K562 (cell line): ENCODE measurements around the gene DHX35. TPM values are rescaled to one million over a fixed set of nuclear protein-coding genes. Genes with fewer than 3 reads are reported as not detected.

Source experiments
- ATAC-seq: fragments of 200-7000 bp; cut with Tn5 transposase; 3 replicates; pipeline ENCODE4 v1.9.1; 2020; ENCODE audit warnings: moderate library complexity
- BruUV-seq: library from RNA; stranded (reverse); fragments of 400-500 nt; replicated peaks from 2 replicates; lab custom pipeline; 2021; lab: Mats Ljungman, UMichigan
- CTCF ChIA-PET: fragments of 300-600 bp; formaldehyde crosslinking; extraction: SDS; loops from one replicate; lab custom pipeline; 2021; ENCODE audit warnings: low intra/inter-chr PET ratio; lab: Yijun Ruan, JAX
- POLR2A ChIA-PET: fragments of 300-600, 350-650 bp; sonication (Branson Sonifier 250); formaldehyde crosslinking; extraction: SDS; loops from one replicate; lab custom pipeline; 2021; ENCODE audit warnings: antibody characterized with exemption, inconsistent platforms; lab: Yijun Ruan, JAX
- DNase-seq, 4 experiments: peaks; one replicate each; pipeline versions ENCODE4 v3.0.0 to v3.0.0-alpha.2; 2011 to 2018; ENCODE audit warnings: low spot score in 3 of 4, mixed read lengths in 3 of 4; ENCODE audit errors: extremely low read depth in 1 of 4
- FAIRE-seq: peaks from 2 replicates; lab custom pipeline; 2011; peaks lifted over from hg19 to GRCh38; lab: Jason Lieb, UNC
- H2AFZ ChIP-seq: 2 replicates; pipeline ENCODE4 v1.6.0; 2011; ENCODE audit warnings: low read depth, low read length, control low read depth, inconsistent platforms
- H3K27ac ChIP-seq: fragments of 200-600 bp; 3 replicates; pipeline ENCODE4 v1.8.0; 2011; ENCODE audit warnings: low read depth, mild to moderate bottlenecking, control low read depth, inconsistent platforms, low read length, moderate library complexity, mixed read lengths; ENCODE audit errors: extremely low read depth
- H3K27me3 ChIP-seq, 2 experiments: fragments of 300-600 bp in 1 of 2; 2 replicates in 1 of 2; 3 replicates in 1 of 2; pipeline versions ENCODE4 v1.6.0 to v1.8.0; 2011; ENCODE audit warnings: inconsistent platforms in 2 of 2, low read length in 2 of 2, mild to moderate bottlenecking in 1 of 2, mixed read lengths in 1 of 2, moderate library complexity in 1 of 2; ENCODE audit not compliant: control insufficient read depth in 2 of 2, insufficient read depth in 2 of 2
- H3K36me3 ChIP-seq: fragments of 300-600 bp; 3 replicates; pipeline ENCODE4 v1.8.0; 2011; ENCODE audit warnings: mild to moderate bottlenecking, low read length, inconsistent platforms; ENCODE audit not compliant: control insufficient read depth, insufficient read depth
- H3K4me1 ChIP-seq, 2 experiments: fragments of 200-600 bp in 1 of 2; replicated peaks in 1 of 2; 2 replicates in 1 of 2; 3 replicates in 1 of 2; pipeline versions ENCODE4 v1.5.1 to v1.8.0; 2011; ENCODE audit warnings: inconsistent platforms in 2 of 2, low read length in 2 of 2, mild to moderate bottlenecking in 1 of 2, mixed read lengths in 1 of 2, moderate library complexity in 1 of 2; ENCODE audit not compliant: control insufficient read depth in 2 of 2, insufficient read depth in 2 of 2
- H3K4me2 ChIP-seq: 2 replicates; pipeline ENCODE4 v1.6.1; 2011; ENCODE audit warnings: low read length, control low read depth, inconsistent platforms, mixed read lengths; ENCODE audit not compliant: insufficient read depth
- H3K4me3 ChIP-seq: fragments of 200-600 bp; sonication (generic), shearing (Covaris generic); 2 replicates; pipeline ENCODE4 v1.5.1; 2016; ENCODE audit warnings: control low read depth, inconsistent platforms
- H3K79me2 ChIP-seq: fragments of 200-600 bp; 3 replicates; pipeline ENCODE4 v1.8.0; 2011; ENCODE audit warnings: low read length, inconsistent platforms; ENCODE audit not compliant: control insufficient read depth, insufficient read depth
- H3K9ac ChIP-seq, 2 experiments: 2 replicates each; pipeline versions ENCODE4 v1.6.0 to v1.6.1; 2011; ENCODE audit warnings: low read depth in 2 of 2, low read length in 2 of 2, control low read depth in 1 of 2, inconsistent platforms in 1 of 2, mild to moderate bottlenecking in 1 of 2, mixed read lengths in 1 of 2; ENCODE audit not compliant: insufficient read depth in 1 of 2
- H3K9me1 ChIP-seq: one replicate; pipeline ENCODE4 v1.6.0; 2011; ENCODE audit warnings: inconsistent platforms, mild to moderate bottlenecking, low read length, moderate library complexity; ENCODE audit not compliant: control insufficient read depth, insufficient read depth
- H3K9me3 ChIP-seq: replicated peaks from 2 replicates; pipeline ENCODE4 v1.5.1; 2011; ENCODE audit warnings: low read depth, low read length, inconsistent platforms; ENCODE audit not compliant: control insufficient read depth, insufficient read depth
- H4K20me1 ChIP-seq: replicated peaks from 2 replicates; pipeline ENCODE4 v1.6.1; 2011; ENCODE audit warnings: low read length, inconsistent platforms, mixed read lengths; ENCODE audit not compliant: control insufficient read depth, insufficient read depth
- BCLAF1 ChIP-seq, 2 experiments: fragments of 450-650 bp in 1 of 2; IDR thresholded peaks; 2 replicates each; pipeline ENCODE4 v1.6.1; 2011 to 2017; ENCODE audit warnings: low read depth in 2 of 2, antibody characterized with exemption in 1 of 2, borderline replicate concordance in 1 of 2, low read length in 1 of 2, mild to moderate bottlenecking in 1 of 2, mixed read lengths in 1 of 2; ENCODE audit not compliant: control insufficient read depth in 1 of 2
- ETV1 ChIP-seq: fragments of 450-650 bp; conservative IDR thresholded peaks from 2 replicates; pipeline ENCODE4 v1.6.1; 2016; ENCODE audit warnings: missing genetic modification characterization, control low read depth, low read depth, missing compliant biosample characterization
- KAT7 ChIP-seq: sonication (generic); formaldehyde crosslinking; IDR thresholded peaks from 2 replicates; pipeline ENCODE4 v1.8.0; 2022; ENCODE audit warnings: missing genetic modification reagents, mild to moderate bottlenecking, borderline replicate concordance
- MAFG ChIP-seq: fragments of 450-650 bp; conservative IDR thresholded peaks from 2 replicates; pipeline ENCODE4 v1.6.1; 2016; ENCODE audit warnings: missing genetic modification characterization, missing compliant biosample characterization
- MBD2 ChIP-seq: sonication (generic); IDR thresholded peaks from 2 replicates; pipeline ENCODE4 v1.6.1; 2016; ENCODE audit warnings: low read depth, borderline replicate concordance
- POLR2G ChIP-seq: fragments of 200-400 bp; formaldehyde crosslinking; IDR thresholded peaks from 2 replicates; pipeline ENCODE4 v1.6.1; 2017; ENCODE audit warnings: low read depth, mild to moderate bottlenecking, antibody characterized with exemption, low read length, moderate library complexity
- SAFB2 ChIP-seq: fragments of 200-400 bp; formaldehyde crosslinking; IDR thresholded peaks from 2 replicates; pipeline ENCODE4 v1.6.1; 2018; ENCODE audit warnings: borderline replicate concordance, low read length, low read depth, moderate library complexity; ENCODE audit not compliant: severe bottlenecking
- SPI1 ChIP-seq: IDR thresholded peaks from 2 replicates; pipeline ENCODE4 v1.6.1; 2011; ENCODE audit warnings: low read depth, low read length, control low read depth, borderline replicate concordance
- TAF9B ChIP-seq: fragments of 450-650 bp; IDR thresholded peaks from 2 replicates; pipeline ENCODE4 v1.6.1; 2018; ENCODE audit warnings: mild to moderate bottlenecking; ENCODE audit not compliant: partially characterized antibody
- TFE3 ChIP-seq: fragments of 450-650 bp; formaldehyde crosslinking; IDR thresholded peaks from 2 replicates; pipeline ENCODE4 v1.4.0; 2020; ENCODE audit warnings: mild to moderate bottlenecking, mixed read lengths
- ZNF124 ChIP-seq: sonication (generic); formaldehyde crosslinking; IDR thresholded peaks from 2 replicates; pipeline ENCODE4 v1.8.1; 2022; ENCODE audit warnings: missing genetic modification reagents
- ZNF3 ChIP-seq: fragments of 250-450 bp; sonication (Bioruptor Pico); IDR thresholded peaks from 2 replicates; pipeline ENCODE4 v1.5.0; 2021; ENCODE audit warnings: mild to moderate bottlenecking, moderate library complexity
- ZNF561 ChIP-seq: fragments of 450-650 bp; formaldehyde crosslinking; conservative IDR thresholded peaks from 2 replicates; pipeline ENCODE4 v1.4.0; 2020; ENCODE audit warnings: mild to moderate bottlenecking, moderate library complexity
- WGBS: fragments of 100-300 bp; shearing (Covaris generic); methylation state at CpG from one replicate; pipeline ENCODE4 v1.1.6; 2016; ENCODE audit warnings: low coverage, mixed read lengths; ENCODE audit not compliant: insufficient coverage; ENCODE audit errors: missing lambda C conversion rate; 5-methylcytosine and 5-hydroxymethylcytosine counted together
- in situ Hi-C: fragments of 300-500 bp; cut with MboI; formaldehyde crosslinking; loops from 4 replicates; pipeline ENCODE4 v1.15.0; 2018; ENCODE audit warnings: inconsistent platforms, mixed read lengths
- intact Hi-C: fragments of 100-400 bp; cut with micrococcal nuclease; formaldehyde crosslinking; loops from 2 replicates; pipeline ENCODE4 v1.14.2; 2022
- polyA plus RNA-seq, 8 experiments: library from polyadenylated mRNA; depleted of rRNA in 4 of 8; stranded (reverse) in 5 of 8; unstranded in 3 of 8; fragments of >200 nt; fragmentation: Nextera tagmentation in 2 of 8; fragmentation: Illumina TruSeq in 1 of 8; extraction: Ambion mirVana in 2 of 8; extraction: Trizol in 1 of 8; gene quantifications; 2 replicates each; pipeline versions ENCODE4 v1.2.1 to v1.2.3, GENCODE V29; 2011 to 2014; ENCODE audit warnings: inconsistent platforms in 1 of 8, missing spikeins in 1 of 8
- total RNA-seq, 7 experiments: library from RNA; depleted of rRNA in 6 of 7; stranded (reverse); fragments of >200 nt in 6 of 7; fragmentation: Illumina TruSeq in 2 of 7; extraction: Trizol in 2 of 7; gene quantifications; 2 replicates each; pipeline versions ENCODE4 v1.2.1 to v1.2.3, GENCODE V29; 2011 to 2021; ENCODE audit warnings: low replicate concordance in 1 of 7
- TF ChIP-seq, protein P1 (sequence below): sonication (generic); formaldehyde crosslinking; IDR thresholded peaks from 2 replicates; pipeline ENCODE4 v1.8.0; 2022; ENCODE audit warnings: mild to moderate bottlenecking, missing genetic modification reagents
- TF ChIP-seq, protein P2 (sequence below): sonication (generic); formaldehyde crosslinking; IDR thresholded peaks from 2 replicates; pipeline ENCODE4 v1.9.0; 2022; ENCODE audit warnings: mild to moderate bottlenecking, missing genetic modification reagents
- TF ChIP-seq, protein P3 (sequence below): fragments of 450-650 bp; formaldehyde crosslinking; IDR thresholded peaks from 2 replicates; pipeline ENCODE4 v1.4.0; 2020; ENCODE audit warnings: mild to moderate bottlenecking

The DHX35 gene
- total and polyA plus RNA-seq, 9 of the 15 experiments (the other 6 are each of a cell fraction or from before 2014, with no cell fraction given) = 6.5 to 25.6 (median 16.9) TPM

DNA sequence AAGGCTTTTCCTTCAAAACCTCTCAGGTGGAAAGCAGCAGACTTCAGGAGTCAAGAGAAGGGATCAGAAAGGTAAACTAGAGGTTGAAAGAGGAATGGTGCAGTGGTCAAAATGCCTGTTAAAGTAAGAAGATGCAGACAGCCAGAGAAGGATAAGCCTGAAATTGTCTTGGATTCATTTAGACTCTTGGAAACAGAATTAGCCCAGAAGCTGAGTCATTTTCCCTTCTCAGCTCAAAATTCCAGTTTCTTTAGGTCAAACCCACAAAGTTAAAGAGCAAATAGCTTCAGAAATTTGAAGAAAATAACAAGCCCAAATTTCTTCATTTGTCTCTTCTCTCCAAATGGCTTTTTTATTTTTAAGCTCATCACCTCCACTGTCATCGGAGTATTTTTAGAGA lies 73.9 kb downstream of the DHX35 start:
- POLR2A ChIA-PET = interaction anchor here (1.0 kb wide), 1 partner anchor 8 kb away, joined by 3 read pairs; no protein-coding TSS in a partner anchor
- WGBS = 89% methylated on average over 1 of the region's 1 CpG
- in situ Hi-C loops (loop anchor here (5.0 kb wide), 1 partner anchor 104 kb away; no protein-coding TSS in a partner anchor), intact Hi-C loops (no loop called here)
- Histone ChIP-seq H3K27ac (no peak overlapping the region), H3K9me1 (no peaks in the 10 kb centered on the region), H3K79me2 (no peaks in the 10 kb centered on the region), H3K27me3 (no peaks in the 10 kb centered on the region), H4K20me1 (no peaks in the 10 kb centered on the region), H3K9me3 (no peaks in the 10 kb centered on the region), H2AFZ (no peak overlapping the region), H3K9ac (no peak overlapping the region), H3K4me3 (no peak overlapping the region), H3K4me2 (no peak overlapping the region), H3K4me1 (no peaks in the 10 kb centered on the region; a peak in 1 of 5 replicates), H3K36me3 (peaks cover 81% of the 10 kb centered on the region)
- FAIRE-seq (no peak), DNase-seq (no peak), ATAC-seq (no peak)
- CTCF ChIA-PET = interaction anchor here (0.7 kb wide), 1 partner anchor 14 kb away, joined by 3 read pairs; no protein-coding TSS in a partner anchor
- no TSS peak for BruUV-seq
- TF ChIP-seq TAF9B = no peak
- TF ChIP-seq, protein P1, sequence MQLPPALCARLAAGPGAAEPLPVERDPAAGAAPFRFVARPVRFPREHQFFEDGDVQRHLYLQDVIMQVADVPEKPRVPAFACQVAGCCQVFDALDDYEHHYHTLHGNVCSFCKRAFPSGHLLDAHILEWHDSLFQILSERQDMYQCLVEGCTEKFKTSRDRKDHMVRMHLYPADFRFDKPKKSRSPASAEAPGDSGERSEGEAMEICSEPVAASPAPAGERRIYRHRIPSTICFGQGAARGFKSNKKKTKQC (CRISPR knock-in tag) = no peak
- TF ChIP-seq POLR2G = no peak
- TF ChIP-seq MAFG (tag) = no peak
- TF ChIP-seq BCLAF1 (IDR thresholded peaks at IDR 0.05; ENCODE audit: borderline replicate concordance in 1 of 2, control insufficient read depth in 1 of 2, low read depth in 2 of 2, low read length in 1 of 2) = no peak
- TF ChIP-seq TFE3 (CRISPR knock-in tag) = no peak
- TF ChIP-seq, protein P2, sequence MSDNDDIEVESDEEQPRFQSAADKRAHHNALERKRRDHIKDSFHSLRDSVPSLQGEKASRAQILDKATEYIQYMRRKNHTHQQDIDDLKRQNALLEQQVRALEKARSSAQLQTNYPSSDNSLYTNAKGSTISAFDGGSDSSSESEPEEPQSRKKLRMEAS (CRISPR knock-in tag) = no peak
- TF ChIP-seq, protein P3, sequence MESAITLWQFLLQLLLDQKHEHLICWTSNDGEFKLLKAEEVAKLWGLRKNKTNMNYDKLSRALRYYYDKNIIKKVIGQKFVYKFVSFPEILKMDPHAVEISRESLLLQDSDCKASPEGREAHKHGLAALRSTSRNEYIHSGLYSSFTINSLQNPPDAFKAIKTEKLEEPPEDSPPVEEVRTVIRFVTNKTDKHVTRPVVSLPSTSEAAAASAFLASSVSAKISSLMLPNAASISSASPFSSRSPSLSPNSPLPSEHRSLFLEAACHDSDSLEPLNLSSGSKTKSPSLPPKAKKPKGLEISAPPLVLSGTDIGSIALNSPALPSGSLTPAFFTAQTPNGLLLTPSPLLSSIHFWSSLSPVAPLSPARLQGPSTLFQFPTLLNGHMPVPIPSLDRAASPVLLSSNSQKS (CRISPR knock-in tag) = no peak
- TF ChIP-seq ZNF124 (CRISPR knock-in tag) = no peak
- TF ChIP-seq MBD2 = no peak
- TF ChIP-seq SPI1 = no peak
- TF ChIP-seq KAT7 (CRISPR knock-in tag) = no peak
- no peak for TF ChIP-seq SAFB2
- no peak for TF ChIP-seq ZNF3 (CRISPR knock-in tag)
- TF ChIP-seq ZNF561 (CRISPR knock-in tag) = no peak
- TF ChIP-seq ETV1 (tag) = no peak
